Mesendoderm (in vitro differentiated cells): ENCODE measurements around the gene PRR18.
A peak's percentile ranks its signal among the peaks of the same experiment; 100 is the strongest.
"Not testable (repeated sequence)": the region's sequence is repeated elsewhere in the genome, so short reads cannot be mapped to it uniquely, and the experiment has no call there.

Experiments
- DNase-seq: peaks from one replicate; pipeline ENCODE4 v3.0.0; 2013
- H2AK5ac ChIP-seq: 2 replicates; pipeline ENCODE4 v1.6.1; 2013; ENCODE audit warnings: low read length, inconsistent platforms
- H2BK120ac ChIP-seq: 2 replicates; pipeline ENCODE4 v1.6.1; 2013; ENCODE audit warnings: low read depth, mild to moderate bottlenecking, low read length, moderate library complexity, mixed read lengths
- H2BK15ac ChIP-seq: replicated peaks from 2 replicates; pipeline ENCODE4 v1.6.1; 2013; ENCODE audit warnings: low read depth, mild to moderate bottlenecking, moderate library complexity
- H2BK5ac ChIP-seq: 2 replicates; pipeline ENCODE4 v1.6.1; 2013; ENCODE audit warnings: low read length, inconsistent platforms
- H3K18ac ChIP-seq: 2 replicates; pipeline ENCODE4 v1.6.1; 2013; ENCODE audit warnings: mild to moderate bottlenecking, low read length, mixed read lengths
- H3K23ac ChIP-seq: one replicate; pipeline ENCODE4 v1.6.1; 2013; ENCODE audit warnings: low read length
- H3K27ac ChIP-seq: 2 replicates; pipeline ENCODE4 v1.5.1; 2013; ENCODE audit warnings: low read depth, mild to moderate bottlenecking, inconsistent platforms, low read length, moderate library complexity
- H3K27me3 ChIP-seq: 2 replicates; pipeline ENCODE4 v1.6.1; 2013; ENCODE audit warnings: low read length, control low read depth, mild to moderate bottlenecking, inconsistent platforms; ENCODE audit not compliant: insufficient read depth, poor library complexity
- H3K36me3 ChIP-seq: 2 replicates; pipeline ENCODE4 v1.6.1; 2013; ENCODE audit warnings: low read length, inconsistent platforms; ENCODE audit not compliant: control insufficient read depth, insufficient read depth
- H3K4ac ChIP-seq: one replicate; pipeline ENCODE4 v1.6.1; 2013; ENCODE audit warnings: low read depth, mild to moderate bottlenecking, low read length, moderate library complexity
- H3K4me1 ChIP-seq: 2 replicates; pipeline ENCODE4 v1.6.1; 2013; ENCODE audit warnings: low read depth, low read length, inconsistent platforms; ENCODE audit not compliant: control insufficient read depth
- H3K4me2 ChIP-seq: 2 replicates; pipeline ENCODE4 v1.6.1; 2013; ENCODE audit warnings: low read length
- H3K4me3 ChIP-seq: 2 replicates; pipeline ENCODE4 v1.5.1; 2013; ENCODE audit warnings: mild to moderate bottlenecking, low read length
- H3K56ac ChIP-seq: one replicate; pipeline ENCODE4 v1.6.1; 2013; ENCODE audit warnings: low read length
- H3K79me1 ChIP-seq: 2 replicates; pipeline ENCODE4 v1.6.1; 2013; ENCODE audit warnings: low read length, inconsistent platforms
- H3K79me2 ChIP-seq: 2 replicates; pipeline ENCODE4 v1.6.1; 2013; ENCODE audit warnings: mild to moderate bottlenecking, low read length; ENCODE audit not compliant: control insufficient read depth, insufficient read depth
- H3K9ac ChIP-seq: 2 replicates; pipeline ENCODE4 v1.6.1; 2013; ENCODE audit warnings: low read length, inconsistent platforms
- H4K5ac ChIP-seq: one replicate; pipeline ENCODE4 v1.6.1; 2013; ENCODE audit warnings: low read length
- H4K8ac ChIP-seq: one replicate; pipeline ENCODE4 v1.6.1; 2013; ENCODE audit warnings: low read depth, mild to moderate bottlenecking, control low read depth, low read length, moderate library complexity
- WGBS: extraction: QIAGEN DNeasy Blood & Tissue Kit; methylation state at CpG from one replicate; pipeline ENCODE4 v1.1.7; 2013; ENCODE audit warnings: low lambda C conversion rate, missing lambda C conversion rate; ENCODE audit not compliant: insufficient coverage; ENCODE audit errors: extremely low coverage; 5-methylcytosine and 5-hydroxymethylcytosine counted together

PRR18 gene

DNA sequence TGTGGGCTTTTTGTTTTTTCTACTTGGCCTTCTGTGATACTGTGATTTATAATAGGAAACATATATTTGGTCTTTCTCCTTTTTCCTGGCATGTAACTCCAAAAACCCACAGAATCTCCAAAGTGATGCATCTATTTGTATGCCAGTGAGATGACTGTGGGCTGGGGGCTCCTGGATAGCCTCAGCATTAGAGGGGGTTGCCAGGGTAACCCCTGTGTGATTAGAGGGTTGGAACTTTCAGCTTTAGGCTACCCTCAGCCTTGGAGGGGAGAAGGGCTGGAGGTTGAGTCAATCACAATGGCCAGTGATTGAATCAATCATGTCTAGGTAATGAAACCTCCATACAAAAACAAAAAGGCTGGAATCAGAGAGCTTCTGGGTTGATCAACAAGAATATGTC is 44.7 kb upstream of the PRR18 start:
- no peaks in the 10 kb centered on the region for H3K36me3 ChIP-seq
- no peak overlapping the region for H4K8ac ChIP-seq
- H3K18ac ChIP-seq: no peak overlapping the region
- no peak overlapping the region for H3K4ac ChIP-seq
- H3K27me3 ChIP-seq: no peaks in the 10 kb centered on the region
- H3K56ac ChIP-seq: no peak overlapping the region
- H2BK15ac ChIP-seq: no peak overlapping the region
- H3K9ac ChIP-seq: no peak overlapping the region
- no peaks in the 10 kb centered on the region for H3K79me1 ChIP-seq
- H2AK5ac ChIP-seq: no peak overlapping the region
- no peak overlapping the region for H3K23ac ChIP-seq
- H3K79me2 ChIP-seq: no peaks in the 10 kb centered on the region
- DNase-seq: no peak
- peaks cover 2% of the 10 kb centered on the region for H3K4me1 ChIP-seq
- H2BK5ac ChIP-seq: no peak overlapping the region
- H4K5ac ChIP-seq: no peak overlapping the region
- no peak overlapping the region for H2BK120ac ChIP-seq
- H3K4me3 ChIP-seq: no peak overlapping the region
- H3K27ac ChIP-seq: no peak overlapping the region
- no peak overlapping the region for H3K4me2 ChIP-seq

DNA sequence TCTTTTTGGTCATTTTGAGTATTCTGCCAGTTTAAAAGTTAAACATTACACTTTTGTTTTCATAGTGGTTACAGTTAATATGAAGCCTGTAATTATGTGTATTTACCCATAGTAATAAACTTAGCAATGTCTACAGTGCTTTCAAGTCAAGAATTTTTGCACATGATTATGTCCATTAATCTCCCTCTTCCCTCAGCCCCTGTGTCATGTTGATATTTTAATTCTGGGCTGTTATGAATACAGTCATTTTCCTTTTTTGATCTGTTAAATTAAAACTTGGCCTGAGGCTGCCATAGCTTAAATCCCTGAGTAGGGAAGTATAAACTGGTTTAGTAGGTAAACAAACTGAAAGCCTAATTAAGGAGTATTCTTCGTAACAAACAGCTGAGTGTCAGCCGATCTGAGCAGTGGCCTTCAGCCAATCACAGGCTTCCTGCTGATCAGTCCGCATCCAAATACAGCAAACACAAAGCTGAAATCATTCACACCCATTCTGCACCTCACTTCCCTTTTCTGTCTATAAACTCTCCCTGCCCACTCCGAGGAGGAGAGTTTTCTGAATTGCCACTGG is 43.6 kb upstream of the PRR18 start:
- Histone ChIP-seq H3K27me3 (no peaks in the 10 kb centered on the region), H3K18ac (no peak overlapping the region), H2BK5ac (no peak overlapping the region), H2BK15ac (no peak overlapping the region), H3K79me2 (no peaks in the 10 kb centered on the region), H3K4me3 (no peak overlapping the region), H3K27ac (no peak overlapping the region), H4K5ac (no peak overlapping the region), H3K4me1 (peaks cover 2% of the 10 kb centered on the region), H3K56ac (peak overlapping the region; percentile 15), H3K9ac (no peak overlapping the region), H2AK5ac (no peak overlapping the region), H2BK120ac (no peak overlapping the region), H4K8ac (no peak overlapping the region), H3K36me3 (no peaks in the 10 kb centered on the region), H3K23ac (no peak overlapping the region), H3K4ac (no peak overlapping the region), H3K79me1 (no peaks in the 10 kb centered on the region), H3K4me2 (no peak overlapping the region)
- no CpG with 5 or more reads among the region's 4 CpGs for WGBS
- DNase-seq: no peak

DNA sequence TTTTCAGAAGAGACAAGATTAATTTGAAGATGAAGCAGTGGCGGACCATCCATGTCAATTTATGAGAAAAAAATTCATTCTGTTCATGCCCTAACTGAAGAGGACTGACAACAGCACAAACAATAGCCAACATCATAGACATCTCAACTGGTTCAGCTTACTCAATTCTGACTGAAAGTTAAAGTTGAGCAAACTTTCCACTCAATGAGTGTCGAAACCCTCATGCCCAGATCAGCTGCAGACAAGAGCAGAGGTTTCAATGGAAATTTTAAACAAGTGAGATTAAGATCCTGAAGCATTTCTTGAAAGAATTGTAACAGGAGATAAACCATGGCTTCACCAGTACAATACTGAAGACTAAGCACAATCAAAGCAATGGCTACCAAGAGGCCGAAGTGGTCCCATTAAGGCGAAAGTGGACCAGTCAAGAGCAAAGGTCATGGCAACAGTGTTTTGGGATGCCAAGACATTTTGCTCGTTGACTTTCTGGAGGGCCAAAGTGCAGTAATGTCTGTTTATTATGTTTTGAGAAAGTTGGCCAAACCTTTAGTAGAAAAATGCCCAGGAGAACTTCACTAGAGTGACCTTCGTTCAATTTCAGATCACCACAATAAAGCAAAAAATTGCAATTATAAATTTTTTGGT is 40.2 kb upstream of the PRR18 start:
- no peak overlapping the region for H2AK5ac ChIP-seq
- H3K27ac ChIP-seq: no peak overlapping the region
- H3K9ac ChIP-seq: no peak overlapping the region
- no peaks in the 10 kb centered on the region for H3K36me3 ChIP-seq
- no peak overlapping the region for H4K5ac ChIP-seq
- no peak overlapping the region for H3K56ac ChIP-seq
- no peak overlapping the region for H3K18ac ChIP-seq
- H3K27me3 ChIP-seq: no peaks in the 10 kb centered on the region
- no peak overlapping the region for H4K8ac ChIP-seq
- no peaks in the 10 kb centered on the region for H3K79me2 ChIP-seq
- H3K4me2 ChIP-seq: no peak overlapping the region
- H2BK120ac ChIP-seq: no peak overlapping the region
- DNase-seq: no peak
- no peak overlapping the region for H3K4me3 ChIP-seq
- WGBS: no CpG with 5 or more reads among the region's 6 CpGs
- no peak overlapping the region for H2BK5ac ChIP-seq
- H3K4me1 ChIP-seq: peaks cover 2% of the 10 kb centered on the region
- no peaks in the 10 kb centered on the region for H3K79me1 ChIP-seq
- H2BK15ac ChIP-seq: no peak overlapping the region
- no peak overlapping the region for H3K4ac ChIP-seq
- no peak overlapping the region for H3K23ac ChIP-seq

GRCh38 chr6:166346965-166347364 is 38.8 kb upstream of the PRR18 start:
- peaks cover 3% of the 10 kb centered on the region for H3K79me2 ChIP-seq
- H4K8ac ChIP-seq: no peak overlapping the region
- H3K36me3 ChIP-seq: no peaks in the 10 kb centered on the region
- H3K27ac ChIP-seq: no peak overlapping the region
- no peak overlapping the region for H4K5ac ChIP-seq
- H3K56ac ChIP-seq: no peak overlapping the region
- DNase-seq: no peak
- no peak overlapping the region for H3K23ac ChIP-seq
- H3K4me1 ChIP-seq: peaks cover 3% of the 10 kb centered on the region
- no peak overlapping the region for H3K9ac ChIP-seq
- no peaks in the 10 kb centered on the region for H3K79me1 ChIP-seq
- no peak overlapping the region for H3K4me2 ChIP-seq
- no peak overlapping the region for H3K4ac ChIP-seq
- H2BK15ac ChIP-seq: no peak overlapping the region
- H3K18ac ChIP-seq: no peak overlapping the region
- H2BK5ac ChIP-seq: no peak overlapping the region
- H2BK120ac ChIP-seq: peak overlapping the region; percentile 38
- no peak overlapping the region for H3K4me3 ChIP-seq
- H2AK5ac ChIP-seq: no peak overlapping the region
- H3K27me3 ChIP-seq: no peaks in the 10 kb centered on the region

- Histone ChIP-seq H3K4me1 (peaks cover 2% of the 10 kb centered on the region), H3K4me3 (no peak overlapping the region), H2BK5ac (no peak overlapping the region), H3K9ac (no peak overlapping the region), H3K27me3 (no peaks in the 10 kb centered on the region), H3K4me2 (no peak overlapping the region), H2BK120ac (no peak overlapping the region), H3K27ac (no peak overlapping the region), H2AK5ac (no peak overlapping the region), H3K18ac (no peak overlapping the region), H3K23ac (no peak overlapping the region), H3K36me3 (no peaks in the 10 kb centered on the region), H3K79me1 (peaks cover 2% of the 10 kb centered on the region), H4K8ac (no peak overlapping the region), H3K56ac (no peak overlapping the region), H3K4ac (no peak overlapping the region), H3K79me2 (peaks cover 8% of the 10 kb centered on the region), H4K5ac (no peak overlapping the region), H2BK15ac (no peak overlapping the region)
- WGBS: no CpG with 5 or more reads among the region's 3 CpGs
- DNase-seq: no peak
These were observed 38.3 kb upstream of the PRR18 start for GRCh38 chr6:166346449-166346848.

- WGBS: no CpG with 5 or more reads among the region's 9 CpGs
- not testable (repeated sequence) for H3K4me2 ChIP-seq, H2BK5ac ChIP-seq, H3K9ac ChIP-seq, DNase-seq, H3K79me1 ChIP-seq, H3K56ac ChIP-seq, H3K27me3 ChIP-seq, H3K36me3 ChIP-seq, H2BK120ac ChIP-seq, H3K4me3 ChIP-seq, H2BK15ac ChIP-seq, H2AK5ac ChIP-seq, H3K4ac ChIP-seq, H4K8ac ChIP-seq, H3K4me1 ChIP-seq, H4K5ac ChIP-seq, H3K18ac ChIP-seq, H3K23ac ChIP-seq, H3K27ac ChIP-seq
- peaks cover 16% of the 10 kb centered on the region for H3K79me2 ChIP-seq
These were observed 37.5 kb upstream of the PRR18 start for GRCh38 chr6:166345672-166346071.
